WTC11 (cell line): Measurements from ENCODE around the gene PDXK. TPM values are rescaled to one million over a fixed set of nuclear protein-coding genes. Genes with fewer than 3 reads are reported as not detected.

Experiments
- ATAC-seq: fragments of 200-7000 bp; cut with Tn5 transposase; 2 replicates; pipeline ENCODE4 v1.10.0; 2021; ENCODE audit warnings: mild to moderate bottlenecking, moderate library complexity
- CTCF ChIA-PET: fragments of 300-600 bp; sonication (Branson Sonifier 250); formaldehyde crosslinking; loops from one replicate; lab custom pipeline; 2021; ENCODE audit warnings: antibody characterized with exemption; lab: Charles Lee
- POLR2A ChIA-PET: fragments of 350-600 bp; sonication (Branson Sonifier 250); formaldehyde crosslinking; loops from one replicate; lab custom pipeline; 2021; ENCODE audit warnings: antibody characterized with exemption; lab: Charles Lee
- DNase-seq: peaks from one replicate; pipeline ENCODE4 v3.0.0; 2021; ENCODE audit warnings: low spot score
- H3K27ac Mint-ChIP-seq: 2 replicates; pipeline ENCODE4 v1.8.0; 2021; ENCODE audit warnings: mixed read lengths
- H3K27me3 Mint-ChIP-seq: 2 replicates; pipeline ENCODE4 v1.8.0; 2021; ENCODE audit warnings: low read depth, mild to moderate bottlenecking, moderate library complexity, mixed read lengths
- H3K36me3 Mint-ChIP-seq: 2 replicates; pipeline ENCODE4 v1.8.0; 2021; ENCODE audit warnings: mixed read lengths
- H3K4me1 Mint-ChIP-seq: 2 replicates; pipeline ENCODE4 v1.8.0; 2022; ENCODE audit warnings: mixed read lengths
- H3K4me3 Mint-ChIP-seq: 2 replicates; pipeline ENCODE4 v1.8.0; 2021; ENCODE audit warnings: mild to moderate bottlenecking, moderate library complexity, mixed read lengths
- H3K9me3 Mint-ChIP-seq: 2 replicates; pipeline ENCODE4 v1.8.0; 2021; ENCODE audit warnings: mixed read lengths
- AFF4 ChIP-seq: sonication (generic); formaldehyde crosslinking; IDR thresholded peaks from 2 replicates; pipeline ENCODE4 v1.8.1; 2023; ENCODE audit warnings: mild to moderate bottlenecking, missing genetic modification reagents, borderline replicate concordance
- CDX4 ChIP-seq: fragments of 250-450 bp; sonication (Bioruptor Pico); IDR thresholded peaks from 2 replicates; pipeline ENCODE4 v1.9.0; 2021; ENCODE audit warnings: moderate library complexity, mild to moderate bottlenecking, inconsistent platforms, borderline replicate concordance
- CREB1 ChIP-seq: sonication (generic); formaldehyde crosslinking; IDR thresholded peaks from 2 replicates; pipeline ENCODE4 v1.8.0; 2023; ENCODE audit warnings: mild to moderate bottlenecking, missing genetic modification reagents
- CTCF ChIP-seq: fragments of 200-600 bp; IDR thresholded peaks from 2 replicates; pipeline ENCODE4 v1.8.0; 2022; ENCODE audit warnings: antibody characterized with exemption
- E2F5 ChIP-seq: sonication (generic); formaldehyde crosslinking; IDR thresholded peaks from 2 replicates; pipeline ENCODE4 v1.8.1; 2022; ENCODE audit warnings: mild to moderate bottlenecking, moderate library complexity, missing genetic modification reagents
- ESRRA ChIP-seq: sonication (generic); formaldehyde crosslinking; IDR thresholded peaks from 2 replicates; pipeline ENCODE4 v1.8.1; 2022; ENCODE audit warnings: mild to moderate bottlenecking, missing genetic modification reagents, borderline replicate concordance
- FOXK1 ChIP-seq: sonication (generic); formaldehyde crosslinking; IDR thresholded peaks from 2 replicates; pipeline ENCODE4 v1.8.0; 2022; ENCODE audit warnings: mild to moderate bottlenecking, moderate library complexity, missing genetic modification reagents
- GTF2I ChIP-seq: fragments of 250-450 bp; sonication (Bioruptor Pico); conservative IDR thresholded peaks from 2 replicates; pipeline ENCODE4 v1.4.0; 2021; ENCODE audit warnings: mild to moderate bottlenecking
- JUN ChIP-seq: sonication (generic); formaldehyde crosslinking; IDR thresholded peaks from 2 replicates; pipeline ENCODE4 v1.8.0; 2023; ENCODE audit warnings: mild to moderate bottlenecking, missing genetic modification reagents
- OVOL2 ChIP-seq: fragments of 250-450 bp; sonication (Bioruptor Pico); IDR thresholded peaks from 2 replicates; pipeline ENCODE4 v1.9.0; 2021; ENCODE audit warnings: mild to moderate bottlenecking, borderline replicate concordance
- RELA ChIP-seq: sonication (generic); formaldehyde crosslinking; IDR thresholded peaks from 2 replicates; pipeline ENCODE4 v1.8.1; 2022; ENCODE audit warnings: missing genetic modification reagents, mild to moderate bottlenecking, borderline replicate concordance
- TCF7 ChIP-seq: sonication (generic); formaldehyde crosslinking; IDR thresholded peaks from 2 replicates; pipeline ENCODE4 v1.8.0; 2022; ENCODE audit warnings: mild to moderate bottlenecking, low read depth, missing genetic modification reagents, moderate library complexity
- TP53 ChIP-seq: sonication (generic); formaldehyde crosslinking; IDR thresholded peaks from 2 replicates; pipeline ENCODE4 v1.8.1; 2023; ENCODE audit warnings: mild to moderate bottlenecking, missing genetic modification reagents
- USF1 ChIP-seq: sonication (generic); formaldehyde crosslinking; IDR thresholded peaks from 2 replicates; pipeline ENCODE4 v1.8.0; 2022; ENCODE audit warnings: mild to moderate bottlenecking, missing genetic modification reagents
- ZBTB21 ChIP-seq: sonication (generic); formaldehyde crosslinking; IDR thresholded peaks from 2 replicates; pipeline ENCODE4 v1.8.1; 2023; ENCODE audit warnings: mild to moderate bottlenecking, missing genetic modification reagents, borderline replicate concordance
- ZNF219 ChIP-seq: sonication (generic); formaldehyde crosslinking; IDR thresholded peaks from 2 replicates; pipeline ENCODE4 v1.8.0; 2023; ENCODE audit warnings: missing genetic modification reagents, mild to moderate bottlenecking, borderline replicate concordance
- ZNF263 ChIP-seq: sonication (generic); formaldehyde crosslinking; IDR thresholded peaks from 2 replicates; pipeline ENCODE4 v1.8.1; 2022; ENCODE audit warnings: low read depth, mild to moderate bottlenecking, moderate library complexity, missing genetic modification reagents
- ZNF281 ChIP-seq: sonication (generic); formaldehyde crosslinking; IDR thresholded peaks from 2 replicates; pipeline ENCODE4 v1.8.0; 2023; ENCODE audit warnings: mild to moderate bottlenecking, missing genetic modification reagents
- ZNF423 ChIP-seq: fragments of 250-450 bp; sonication (Bioruptor Pico); IDR thresholded peaks from 2 replicates; pipeline ENCODE4 v2.1.2; 2022; ENCODE audit warnings: mild to moderate bottlenecking, moderate library complexity
- total RNA-seq: library from RNA; stranded (reverse); gene quantifications from 3 replicates; pipeline ENCODE4 v1.2.3, GENCODE V29; 2021

The PDXK gene
- total RNA-seq, 1 experiment from 2014 or later, result 120 TPM

GRCh38 chr21:43761886-43762285 is 43.0 kb downstream of the PDXK start:
- ATAC-seq, result no peak

GRCh38 chr21:43762303-43763128 is 43.6 kb downstream of the PDXK start:
- CTCF ChIA-PET, result interaction anchor here (0.6 to 1.0 kb wide), 2 partner anchors 26 to 33 kb away, joined by 3 read pairs; no protein-coding TSS in a partner anchor
- DNase-seq, result no peak
- H3K4me1 Mint-ChIP-seq, result 0 out of 2 replicates have a peak, but pooled peaks cover 4% of the 10 kb centered on the region
- no peaks in the 10 kb centered on the region for H3K9me3 Mint-ChIP-seq
- peaks cover 19% of the 10 kb centered on the region for H3K36me3 Mint-ChIP-seq
- H3K27me3 Mint-ChIP-seq, result no peaks in the 10 kb centered on the region
- H3K27ac Mint-ChIP-seq, result no peak overlapping the region
- ATAC-seq, result no peak
- no peak overlapping the region for H3K4me3 Mint-ChIP-seq
- POLR2A ChIA-PET, result no interaction called here
- no peak for TF ChIP-seq ZNF219 (CRISPR knock-in tag)
- TF ChIP-seq CTCF, result no peak
- no peak for TF ChIP-seq JUN (CRISPR knock-in tag)
- no peak for TF ChIP-seq ZNF263 (CRISPR knock-in tag)
- TF ChIP-seq E2F5 (CRISPR knock-in tag), result no peak
- no peak for TF ChIP-seq TCF7 (CRISPR knock-in tag)
- no peak for TF ChIP-seq CREB1 (CRISPR knock-in tag)
- no peak for TF ChIP-seq ZNF281 (CRISPR knock-in tag)
- no peak for TF ChIP-seq CDX4
- no peak for TF ChIP-seq RELA (CRISPR knock-in tag)
- TF ChIP-seq ZNF423 (CRISPR knock-in tag), result no peak
- TF ChIP-seq TP53 (CRISPR knock-in tag), result no peak
- no peak for TF ChIP-seq ZBTB21

More at GRCh38 chr21:43761886-43762285, 43.0 kb downstream of the PDXK start:
- Mint-ChIP-seq H3K4me3 (no peak overlapping the region), H3K4me1 (no peaks in the 10 kb centered on the region), H3K9me3 (no peaks in the 10 kb centered on the region), H3K27ac (no peak overlapping the region), H3K36me3 (peaks cover 19% of the 10 kb centered on the region), H3K27me3 (no peaks in the 10 kb centered on the region)
- TF ChIP-seq GTF2I, result no peak
- no peak for TF ChIP-seq AFF4 (CRISPR knock-in tag)
- TF ChIP-seq ZNF219 (CRISPR knock-in tag), result no peak
- no peak for TF ChIP-seq ESRRA (CRISPR knock-in tag)
- TF ChIP-seq OVOL2 (CRISPR knock-in tag), result no peak
- TF ChIP-seq FOXK1, result no peak
- no peak for TF ChIP-seq USF1 (CRISPR knock-in tag)
- DNase-seq, result no peak
- CTCF ChIA-PET, result interaction anchor here (0.6 to 1.0 kb wide), 3 partner anchors 27 to 32 kb away, joined by 3 read pairs; partner anchors contain the start of gene RRP1
- POLR2A ChIA-PET, result no interaction called here
